GM18511 (cell line): ENCODE results near the gene MTHFD2L.

Experiments used
- ATAC-seq: cut with Tn5 transposase; IDR thresholded peaks from one replicate; pipeline ENCODE4 v1.9.1; 2021; ENCODE audit warnings: mild to moderate bottlenecking, moderate library complexity; ENCODE audit not compliant: unreplicated experiment

Gene MTHFD2L

DNA sequence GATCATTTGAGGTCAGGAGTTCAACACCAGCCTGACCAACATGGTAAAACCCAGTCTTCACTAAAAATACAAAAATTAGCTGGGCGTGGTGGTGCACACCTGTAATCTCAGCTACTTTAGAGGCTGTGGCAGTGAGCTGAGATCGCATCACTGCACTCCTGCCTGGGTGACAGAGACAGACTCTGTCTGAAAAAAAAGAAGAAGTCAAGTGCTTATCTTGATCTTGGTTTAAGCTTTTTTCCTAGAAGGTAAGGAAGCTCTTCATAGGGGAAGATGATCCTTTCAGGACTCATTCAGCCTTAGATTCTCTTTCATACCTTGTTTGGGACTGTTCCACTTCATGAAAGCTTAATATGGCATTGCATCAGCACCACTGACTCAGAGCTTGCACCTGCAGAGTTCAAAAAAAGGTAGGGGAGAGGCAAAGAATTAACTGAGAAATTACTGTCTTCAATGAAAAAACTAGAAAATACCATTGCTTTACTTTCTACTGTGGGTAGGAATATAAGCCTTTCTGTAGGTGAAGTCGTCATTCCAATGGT lies 79.6 kb downstream of the MTHFD2L start:
- no peak for ATAC-seq

DNA sequence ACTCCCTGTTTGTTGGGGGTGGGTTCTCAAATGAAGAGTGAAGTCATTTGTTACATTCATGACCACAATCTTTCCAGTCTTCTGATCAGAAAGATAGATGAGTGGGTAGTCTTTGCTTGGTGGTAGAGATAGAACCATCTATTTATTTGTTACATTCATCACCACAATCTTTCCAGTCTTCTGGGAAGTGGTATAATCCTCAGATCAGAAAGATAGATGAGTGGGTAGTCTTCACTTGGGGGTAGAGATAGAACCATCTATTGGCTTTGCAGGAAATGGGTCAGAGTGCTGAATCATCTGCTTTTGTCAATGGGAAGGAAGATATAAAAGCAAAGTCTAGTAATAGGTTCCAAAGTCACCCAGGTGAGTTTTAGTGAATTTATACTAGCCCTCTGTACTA lies 86.1 kb downstream of the MTHFD2L start:
- no peak for ATAC-seq

DNA sequence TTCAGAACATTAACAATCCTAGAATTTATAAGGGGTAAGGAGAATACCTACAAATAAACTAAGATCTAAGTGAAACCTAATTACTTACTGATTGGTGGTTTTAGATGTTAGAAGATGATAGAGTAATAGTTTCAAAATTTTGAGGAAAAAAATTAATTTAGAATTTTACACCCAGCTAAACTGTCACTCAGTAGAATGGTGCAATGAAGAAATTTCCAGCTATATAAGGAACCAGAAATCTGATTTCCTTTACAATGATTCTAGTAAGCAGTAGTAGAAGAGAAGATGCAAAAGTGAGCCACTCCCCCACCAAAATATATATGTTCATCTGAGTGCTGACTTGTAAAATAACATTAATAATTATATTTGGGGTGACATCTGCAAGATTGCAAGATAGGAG lies 95.0 kb downstream of the MTHFD2L start:
- ATAC-seq: no peak

DNA sequence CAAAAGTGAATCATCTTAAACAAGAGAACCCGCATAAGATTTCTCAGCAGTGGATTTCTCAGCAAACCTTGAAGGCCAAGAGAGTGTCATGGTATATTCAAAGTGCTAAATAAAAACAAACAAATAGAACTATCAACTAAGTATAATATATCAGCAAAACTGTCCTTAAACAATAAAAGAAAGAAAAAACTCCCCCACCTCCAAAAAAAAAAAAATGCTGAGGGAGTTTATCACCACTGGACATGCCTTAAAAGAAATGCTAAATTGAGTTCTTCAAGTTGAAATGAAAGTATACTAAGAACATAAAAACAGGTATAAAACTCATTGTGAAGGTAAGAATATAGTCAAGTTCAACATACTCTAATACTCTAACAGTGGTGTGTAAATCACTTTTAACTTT lies 96.5 kb downstream of the MTHFD2L start:
- no peak for ATAC-seq

DNA sequence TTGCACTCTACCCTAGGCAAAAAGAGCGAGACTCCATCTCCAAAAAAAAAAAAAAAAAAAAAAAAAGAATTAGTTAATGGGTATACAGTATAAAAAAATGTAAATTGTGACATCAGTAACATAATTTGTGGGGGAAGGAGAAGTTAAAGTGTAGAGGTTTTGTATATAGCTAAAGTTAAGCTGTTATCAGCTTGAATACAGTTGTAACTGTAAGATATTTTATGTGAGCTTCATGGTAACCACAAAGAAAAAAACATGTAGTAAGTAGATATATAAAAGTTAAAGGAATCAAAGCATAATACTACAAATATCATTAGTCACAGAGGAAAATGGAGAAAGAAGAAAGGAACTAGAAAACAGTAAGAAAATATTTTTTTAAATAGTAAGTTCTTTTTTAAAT lies 97.2 kb downstream of the MTHFD2L start:
- ATAC-seq: no peak

DNA sequence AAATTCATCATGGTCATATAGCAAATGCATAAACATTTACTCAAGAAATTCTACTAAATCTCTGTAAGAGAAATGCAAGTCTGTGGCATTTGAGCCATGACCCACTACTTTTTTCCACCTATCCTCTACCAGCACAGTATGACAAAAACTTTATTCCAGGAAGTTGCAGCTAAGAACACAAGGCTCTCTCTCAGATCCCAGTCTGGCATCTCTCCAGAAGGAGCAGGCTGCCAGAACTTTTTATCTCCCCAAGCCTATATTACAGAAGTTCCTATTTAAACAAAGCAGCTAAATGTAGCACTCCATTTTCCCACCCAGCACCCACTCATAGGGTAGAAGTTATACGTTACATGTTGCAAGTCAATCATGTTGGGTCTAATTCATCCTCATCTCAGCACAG lies 101.0 kb downstream of the MTHFD2L start:
- ATAC-seq: no peak

DNA sequence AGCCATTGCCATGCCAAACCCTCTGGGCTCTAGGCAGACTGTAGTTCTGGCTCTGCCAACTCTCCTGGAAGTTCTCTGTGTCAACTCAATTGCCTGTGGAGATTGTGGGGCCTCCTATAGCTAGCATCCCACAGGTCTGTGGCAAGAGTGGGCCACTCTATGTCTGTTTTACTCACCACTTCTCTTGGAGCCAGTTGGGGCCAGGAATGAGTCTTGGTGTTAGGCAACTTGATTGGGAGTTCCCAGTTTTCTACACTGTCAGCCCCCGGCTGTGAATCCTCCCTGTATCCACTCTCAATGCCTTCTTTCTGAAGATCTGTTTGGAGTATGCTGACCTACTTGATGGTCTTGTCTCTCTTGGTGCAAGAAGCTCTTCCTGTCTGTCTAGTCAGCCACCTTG lies 102.1 kb downstream of the MTHFD2L start:
- no peak for ATAC-seq

DNA sequence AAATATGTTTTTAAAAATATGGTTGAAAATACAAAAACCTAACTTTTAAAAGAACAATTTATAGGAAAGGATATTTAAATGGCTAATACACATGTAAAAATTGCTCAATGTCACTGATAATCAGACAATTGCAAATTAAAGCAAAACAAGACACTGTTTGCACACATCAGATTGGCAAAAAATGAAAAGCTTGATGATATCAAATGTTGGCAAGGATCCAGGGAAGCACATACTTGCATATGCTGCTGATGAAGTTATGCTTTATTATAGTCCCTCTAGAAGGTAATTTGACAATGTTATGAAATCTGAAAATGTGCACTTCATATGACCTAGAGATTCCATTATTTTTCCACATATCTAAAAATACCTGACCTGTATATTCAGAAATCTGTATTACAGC lies 104.6 kb downstream of the MTHFD2L start:
- no peak for ATAC-seq

DNA sequence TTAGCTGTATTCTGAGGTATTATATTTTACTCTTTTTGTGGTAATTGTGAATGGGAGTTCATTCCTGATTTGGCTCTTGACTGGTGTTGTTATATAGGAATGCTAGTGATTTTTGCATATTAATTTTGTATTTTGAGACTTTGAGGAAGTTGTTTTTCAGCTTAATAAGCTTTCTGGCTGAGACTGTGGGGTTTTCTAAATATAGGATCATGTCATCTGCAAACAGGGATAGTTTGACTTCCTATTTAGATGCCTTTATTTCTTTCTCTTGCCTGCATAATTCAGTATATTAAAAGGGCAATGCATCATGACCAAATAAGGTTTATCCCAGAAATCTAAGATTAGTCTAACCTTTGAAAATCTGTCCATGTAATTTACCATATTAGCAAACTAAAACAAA lies 105.6 kb downstream of the MTHFD2L start:
- no peak for ATAC-seq

DNA sequence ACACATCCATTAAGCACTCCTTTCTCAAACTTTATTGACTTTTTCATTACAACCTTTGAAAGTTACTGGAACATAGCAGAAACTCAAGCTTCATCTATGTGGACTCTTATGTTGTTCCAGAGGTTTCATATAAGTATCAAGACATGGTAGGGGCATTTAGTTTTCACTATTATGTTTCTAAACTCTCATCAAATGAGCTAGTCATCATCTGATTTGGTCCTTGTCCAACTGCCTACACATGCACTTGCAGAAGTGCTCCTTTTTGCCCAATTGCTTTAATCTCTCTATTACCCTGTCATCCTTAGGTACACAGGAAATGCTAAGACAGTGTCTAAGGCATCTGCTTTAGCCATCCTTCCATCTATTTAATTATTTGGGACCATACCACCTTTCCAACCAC lies 108.2 kb downstream of the MTHFD2L start:
- ATAC-seq: no peak

DNA sequence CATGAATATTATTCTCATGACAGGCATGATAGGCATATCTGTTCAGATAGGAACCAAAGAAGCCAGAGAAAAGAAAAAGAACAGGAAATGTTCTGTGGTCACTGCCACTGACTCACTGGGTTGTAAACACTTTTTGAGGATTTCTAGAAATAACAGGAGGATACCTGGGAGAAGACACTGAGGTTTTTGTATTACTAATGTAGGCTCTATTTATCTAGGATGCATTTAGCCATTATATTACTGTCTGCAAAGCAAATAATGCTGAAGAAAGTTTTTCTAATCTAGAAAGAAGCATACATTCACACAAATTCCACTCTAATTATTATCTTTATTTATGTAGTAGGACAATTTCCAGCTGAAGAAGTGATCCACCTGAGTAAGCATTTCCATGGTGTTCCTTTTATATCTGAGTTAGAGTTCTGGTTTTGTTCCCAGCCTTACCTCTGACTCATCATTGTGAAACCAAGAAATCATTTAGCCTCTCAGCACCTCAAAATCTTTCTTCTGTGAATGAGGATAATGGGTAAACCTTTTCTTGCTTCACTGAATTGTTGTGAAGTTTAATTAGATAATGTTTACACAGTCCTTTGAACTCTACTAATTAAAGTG lies 110.2 kb downstream of the MTHFD2L start:
- no peak for ATAC-seq

DNA sequence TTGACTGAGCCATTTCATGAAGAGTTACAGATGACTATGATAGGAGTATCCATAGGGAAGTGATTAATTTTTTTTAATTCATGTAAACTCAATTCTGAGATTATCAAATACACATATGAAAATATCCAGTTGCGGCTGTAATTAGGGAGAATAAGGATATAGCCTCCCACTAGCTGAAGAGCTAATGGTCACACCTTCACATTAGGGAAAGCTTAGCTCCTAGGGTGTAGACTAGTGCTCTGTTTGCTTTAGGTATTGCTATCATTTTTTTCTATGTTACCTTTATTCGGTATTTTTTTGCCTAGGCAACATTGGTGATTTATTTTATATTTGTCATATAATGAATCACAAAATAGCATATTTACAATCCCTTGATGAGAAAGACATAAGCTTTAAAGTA lies 110.7 kb downstream of the MTHFD2L start:
- no peak for ATAC-seq

DNA sequence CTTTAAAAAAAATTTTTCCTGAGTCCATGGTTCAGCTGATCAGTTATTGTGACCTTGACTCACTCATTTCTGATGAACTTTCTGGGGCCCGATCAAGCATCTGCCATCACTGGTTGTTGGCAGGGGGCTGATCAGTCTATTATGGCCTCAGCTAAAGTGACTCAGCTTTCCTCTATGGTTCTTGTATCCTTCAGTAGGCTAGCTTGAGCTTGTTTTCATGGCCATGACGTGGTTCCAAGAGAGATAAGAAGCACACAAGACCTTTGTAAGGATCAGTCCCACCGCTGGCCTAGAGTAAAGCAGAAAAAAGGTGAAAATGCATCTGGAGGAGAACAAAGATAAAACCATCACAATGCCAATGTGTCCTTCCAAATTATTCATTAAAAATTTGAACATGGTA lies 120.6 kb downstream of the MTHFD2L start:
- no peak for ATAC-seq

DNA sequence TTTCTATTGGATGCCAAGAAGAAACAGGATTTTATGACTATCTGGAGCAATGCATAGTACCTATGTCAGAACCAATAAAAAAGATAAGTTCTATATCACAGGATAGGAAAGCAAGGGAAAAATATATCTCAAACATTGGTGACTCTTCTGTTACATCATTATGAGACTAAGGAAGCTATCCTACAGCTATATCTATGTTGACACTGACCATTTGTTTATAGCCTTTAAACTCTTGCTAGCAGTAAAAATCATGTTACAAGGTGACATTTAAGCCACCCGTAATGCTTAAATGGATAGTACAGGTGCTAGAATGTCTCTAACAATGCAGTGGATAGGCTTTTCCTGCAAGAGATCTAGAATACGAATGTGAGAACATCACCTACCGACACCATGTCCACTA lies 121.8 kb downstream of the MTHFD2L start:
- no peak for ATAC-seq

DNA sequence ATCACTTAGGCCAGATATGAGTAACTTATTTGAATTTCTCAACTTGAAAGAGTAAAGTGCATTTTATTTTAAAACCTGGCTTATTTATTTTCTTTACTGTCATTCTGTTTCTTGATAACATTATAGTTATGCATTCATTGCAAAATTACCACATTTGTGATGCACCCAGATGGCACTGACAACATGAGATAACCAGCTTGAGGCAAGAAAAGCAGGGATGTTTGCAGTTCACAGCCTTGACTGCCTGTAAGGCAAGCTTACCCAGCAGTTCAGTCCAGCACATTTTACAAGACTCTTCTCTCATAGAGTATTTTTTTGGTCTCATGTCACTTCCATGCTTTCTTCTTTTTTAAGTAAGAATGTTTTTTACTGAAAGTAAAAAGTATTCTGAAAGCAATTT lies 125.0 kb downstream of the MTHFD2L start:
- ATAC-seq: no peak

DNA sequence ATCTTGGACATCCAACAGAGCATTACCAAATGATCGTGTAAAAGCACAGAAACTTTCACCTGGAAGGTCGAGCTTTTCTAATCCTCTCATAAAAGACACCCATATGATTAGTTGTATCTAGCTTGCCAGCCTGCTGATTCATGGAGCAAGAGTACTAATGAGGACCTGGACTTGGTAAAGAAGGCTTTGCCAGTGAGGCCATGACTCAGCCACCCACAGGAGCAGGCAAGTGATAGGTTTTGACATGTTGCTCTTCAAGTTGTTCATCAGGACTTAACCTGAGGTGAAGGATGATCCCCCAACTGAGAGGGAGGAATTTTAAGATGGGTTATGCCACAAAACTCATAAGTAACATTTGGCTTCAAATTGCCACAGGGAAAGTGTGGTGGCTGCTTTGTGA lies 125.7 kb downstream of the MTHFD2L start:
- ATAC-seq: no peak

DNA sequence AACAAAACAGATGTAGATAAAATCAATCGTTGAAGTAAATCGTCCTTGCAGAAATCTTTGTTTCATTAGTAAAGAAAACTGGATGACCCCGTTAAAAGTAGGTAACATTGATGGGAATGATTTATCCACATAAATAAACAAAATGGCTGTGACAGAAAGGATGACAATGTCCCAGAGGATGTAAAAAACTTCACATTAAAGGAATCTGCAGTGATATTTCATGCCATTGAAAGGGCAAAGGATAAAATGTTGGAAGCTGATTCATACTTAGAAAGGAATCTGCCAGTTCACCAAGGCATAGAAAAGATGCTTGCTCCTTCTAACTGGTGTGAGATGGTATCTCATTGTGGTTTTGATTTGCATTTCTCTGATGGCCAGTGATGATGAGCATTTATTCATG lies 126.1 kb downstream of the MTHFD2L start:
- ATAC-seq: no peak

DNA sequence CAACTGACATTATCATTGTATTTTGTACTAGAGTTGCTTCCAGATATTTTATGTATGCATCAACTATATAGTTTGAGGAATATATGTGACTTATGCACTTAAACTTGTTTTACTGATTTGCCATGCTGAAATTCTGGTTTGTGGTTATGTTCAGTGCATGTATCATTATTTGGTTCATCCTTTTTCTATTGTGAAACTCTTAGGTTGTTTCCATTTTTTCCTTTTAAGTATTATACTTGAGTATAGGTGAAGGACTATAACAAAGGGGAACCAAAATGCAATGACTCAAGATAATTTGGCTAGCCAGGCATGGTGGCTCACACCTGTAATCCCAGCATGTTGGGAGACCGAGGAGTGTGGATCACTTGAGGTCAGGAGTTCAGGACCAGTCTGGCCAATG lies 129.2 kb downstream of the MTHFD2L start:
- ATAC-seq: no peak

DNA sequence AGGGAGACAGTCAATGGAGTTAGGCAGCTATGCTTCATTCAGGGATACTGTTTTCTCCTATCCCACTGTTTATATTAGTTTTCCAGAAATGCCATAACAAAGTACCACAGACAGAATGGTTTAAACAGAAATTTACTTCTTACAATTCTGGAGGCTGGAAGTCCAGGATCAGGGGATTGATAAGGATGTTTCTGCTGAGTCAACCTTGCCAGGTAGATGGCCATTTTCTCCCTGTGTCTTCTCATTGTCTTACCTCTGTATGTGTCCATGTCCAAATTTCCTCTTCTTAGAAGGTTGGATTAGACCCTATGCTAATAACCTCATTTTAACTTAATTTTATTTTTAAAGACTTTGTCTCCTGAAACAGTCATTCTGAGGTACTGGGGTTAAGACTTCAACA lies 129.9 kb downstream of the MTHFD2L start:
- ATAC-seq: no peak

DNA sequence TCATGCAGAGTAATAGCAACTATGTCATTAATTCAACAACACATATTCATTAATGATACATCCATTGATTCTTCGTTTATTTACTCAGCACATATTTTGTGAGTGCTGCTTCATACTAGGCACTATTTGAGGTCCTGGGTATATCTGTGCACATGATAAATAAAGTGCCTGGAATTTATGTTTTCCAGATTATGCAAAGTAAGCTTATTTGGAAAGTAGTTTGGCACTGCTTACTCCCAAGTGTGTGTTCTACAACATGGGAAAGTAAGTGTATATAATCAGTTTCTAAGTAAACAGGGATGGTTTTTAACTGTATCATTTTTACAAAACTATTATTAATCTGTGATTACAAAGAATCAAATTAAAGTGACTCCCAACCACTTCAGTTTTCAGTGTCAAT lies 133.6 kb downstream of the MTHFD2L start:
- ATAC-seq: no peak

DNA sequence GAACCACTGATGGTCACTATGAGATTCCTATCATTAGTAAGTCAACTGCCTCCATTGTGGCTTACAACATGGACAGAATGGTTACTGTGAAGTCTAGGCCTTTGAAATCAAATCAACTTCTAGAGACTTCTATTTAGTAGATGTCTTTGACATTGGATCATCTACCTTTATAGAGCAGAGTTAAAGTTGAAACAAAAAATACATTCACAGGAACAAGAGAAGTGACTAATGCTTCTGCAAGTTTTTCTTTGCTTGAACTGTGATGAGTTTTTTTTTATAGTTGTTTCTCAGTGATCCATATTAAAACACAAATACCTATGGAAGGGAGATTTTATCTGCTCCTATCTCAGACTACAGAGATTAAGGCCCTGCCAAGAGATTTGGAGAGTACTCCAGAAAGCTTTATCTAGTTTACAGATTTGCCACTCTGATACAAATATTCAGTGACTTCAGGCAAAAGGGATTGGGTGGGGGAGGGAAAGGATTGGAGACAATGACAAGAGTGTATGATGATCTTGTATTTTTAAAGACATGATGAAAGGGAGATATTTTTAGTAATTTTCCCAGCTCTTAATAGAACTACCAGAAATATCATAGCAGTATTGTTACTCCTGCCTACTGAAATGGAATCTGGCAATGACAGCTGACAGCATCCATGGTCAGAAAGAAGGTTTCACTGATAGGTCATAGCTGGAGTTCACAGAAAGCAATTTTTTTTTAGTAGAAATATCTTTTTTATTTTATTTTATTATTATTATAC lies 134.4 kb downstream of the MTHFD2L start:
- ATAC-seq: no peak

DNA sequence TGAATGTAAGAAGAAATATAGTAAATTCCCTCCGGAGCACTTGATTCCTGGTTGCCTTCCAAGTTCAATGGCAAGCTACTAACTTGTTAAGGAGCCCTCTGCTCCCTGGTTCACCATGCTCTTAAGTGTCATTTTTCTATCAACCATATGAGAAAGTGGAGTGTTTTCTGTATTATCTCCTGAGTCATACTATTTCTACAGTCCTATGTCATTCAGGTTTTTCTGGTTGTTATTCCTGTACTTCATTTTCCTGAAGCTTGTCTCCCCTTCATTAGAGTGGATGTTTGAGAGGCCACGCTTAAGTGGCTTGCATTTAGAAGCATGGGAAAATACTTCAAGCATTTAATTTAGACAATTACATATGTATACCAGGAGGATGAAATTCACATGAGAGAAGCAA lies 135.6 kb downstream of the MTHFD2L start:
- ATAC-seq: no peak

DNA sequence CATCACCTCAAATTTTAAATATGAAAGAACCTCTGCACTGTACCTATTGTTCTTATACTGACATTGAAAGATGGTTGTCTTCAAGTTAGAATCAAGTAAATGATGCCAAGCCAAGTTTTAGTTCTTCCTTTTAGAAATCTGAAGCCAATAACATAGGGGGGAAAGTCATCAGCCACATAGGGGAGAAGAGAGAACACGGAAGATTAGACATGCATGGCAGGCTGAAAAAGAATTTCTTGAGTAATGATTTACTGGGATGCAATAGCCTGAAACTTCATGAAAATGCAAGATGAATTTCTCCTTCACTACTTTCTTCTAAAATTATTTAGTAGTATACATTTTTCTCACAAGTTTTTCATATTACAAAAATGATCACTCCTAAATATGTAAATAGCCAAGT lies 136.8 kb downstream of the MTHFD2L start:
- no peak for ATAC-seq
